UCSD-AML1 (cell line): ENCODE results near the gene CENPU.
"Not testable (repeated sequence)": the region's sequence is repeated elsewhere in the genome, so short reads cannot be mapped to it uniquely, and the experiment has no call there.

Source experiments
- DNase-seq: peaks from one replicate; lab custom pipeline; 2025; ENCODE audit not compliant: unreplicated experiment; lab: John Stamatoyannopoulos, UW

The CENPU gene

GRCh38 chr4:184752496-184753275 lies 18.8 kb upstream of the CENPU start:
- no peak for DNase-seq

- no peak for DNase-seq
These were observed 17.7 kb upstream of the CENPU start for GRCh38 chr4:184751585-184751956.

GRCh38 chr4:184750926-184751584 lies 17.2 kb upstream of the CENPU start:
- no peak for DNase-seq

GRCh38 chr4:184748251-184748652 lies 14.4 kb upstream of the CENPU start:
- DNase-seq: no peak

- DNase-seq: no peak
These were observed 13.3 kb upstream of the CENPU start for GRCh38 chr4:184747034-184747830.

GRCh38 chr4:184745831-184746795 lies 12.2 kb upstream of the CENPU start:
- peak; percentile 51 for DNase-seq

GRCh38 chr4:184744236-184744635 lies 10.3 kb upstream of the CENPU start:
- no peak for DNase-seq

- no peak for DNase-seq
These were observed 9.8 kb upstream of the CENPU start for GRCh38 chr4:184743650-184744049.

- not testable (repeated sequence) for DNase-seq
These were observed 7.8 kb upstream of the CENPU start for GRCh38 chr4:184741651-184742050.

- no peak for DNase-seq
These were observed 7.1 kb upstream of the CENPU start for GRCh38 chr4:184740980-184741391.

GRCh38 chr4:184739575-184739974 lies 5.7 kb upstream of the CENPU start:
- DNase-seq: not testable (repeated sequence)

GRCh38 chr4:184734758-184735157 lies 862 bp upstream of the CENPU start:
- no peak for DNase-seq

- no peak for DNase-seq
These were observed 1.8 kb downstream of the CENPU start for GRCh38 chr4:184732126-184732525.

GRCh38 chr4:184731056-184731455 lies 2.8 kb downstream of the CENPU start:
- no peak for DNase-seq

GRCh38 chr4:184729946-184730345 lies 4.0 kb downstream of the CENPU start:
- DNase-seq: no peak

- no peak for DNase-seq
These were observed 5.0 kb downstream of the CENPU start for GRCh38 chr4:184728858-184729257.

GRCh38 chr4:184727430-184727829 lies 6.5 kb downstream of the CENPU start:
- no peak for DNase-seq

- no peak for DNase-seq
These were observed 11.1 kb downstream of the CENPU start for GRCh38 chr4:184722798-184723197.

GRCh38 chr4:184721254-184721653 lies 12.6 kb downstream of the CENPU start:
- no peak for DNase-seq

- no peak for DNase-seq
These were observed 14.5 kb downstream of the CENPU start for GRCh38 chr4:184719407-184719806.

- no peak for DNase-seq
These were observed 18.4 kb downstream of the CENPU start for GRCh38 chr4:184715526-184715925.
